Measurements from ENCODE around the gene CRYBG2. TPM values are rescaled to one million over a fixed set of nuclear protein-coding genes. Genes with fewer than 3 reads are reported as not detected.
A peak's percentile ranks its signal among the peaks of the same experiment; 100 is the strongest.

Gene CRYBG2
- total and polyA plus RNA-seq, 2 of the 13 experiments (the other 11 are each of a cell fraction or from before 2014, with no cell fraction given): 1.3 to 2.9 TPM

- TF ChIP-seq ZNF143 (CRISPR knock-in tag; IDR thresholded peaks at IDR 0.05): no peak
- TF ChIP-seq SAFB2 (CRISPR knock-in tag; IDR thresholded peaks at IDR 0.05; ENCODE audit: borderline replicate concordance, low read depth): no peak
- TF ChIP-seq STAT6 (CRISPR knock-in tag; IDR thresholded peaks at IDR 0.05; ENCODE audit: borderline replicate concordance): no peak
- TF ChIP-seq, protein P1, sequence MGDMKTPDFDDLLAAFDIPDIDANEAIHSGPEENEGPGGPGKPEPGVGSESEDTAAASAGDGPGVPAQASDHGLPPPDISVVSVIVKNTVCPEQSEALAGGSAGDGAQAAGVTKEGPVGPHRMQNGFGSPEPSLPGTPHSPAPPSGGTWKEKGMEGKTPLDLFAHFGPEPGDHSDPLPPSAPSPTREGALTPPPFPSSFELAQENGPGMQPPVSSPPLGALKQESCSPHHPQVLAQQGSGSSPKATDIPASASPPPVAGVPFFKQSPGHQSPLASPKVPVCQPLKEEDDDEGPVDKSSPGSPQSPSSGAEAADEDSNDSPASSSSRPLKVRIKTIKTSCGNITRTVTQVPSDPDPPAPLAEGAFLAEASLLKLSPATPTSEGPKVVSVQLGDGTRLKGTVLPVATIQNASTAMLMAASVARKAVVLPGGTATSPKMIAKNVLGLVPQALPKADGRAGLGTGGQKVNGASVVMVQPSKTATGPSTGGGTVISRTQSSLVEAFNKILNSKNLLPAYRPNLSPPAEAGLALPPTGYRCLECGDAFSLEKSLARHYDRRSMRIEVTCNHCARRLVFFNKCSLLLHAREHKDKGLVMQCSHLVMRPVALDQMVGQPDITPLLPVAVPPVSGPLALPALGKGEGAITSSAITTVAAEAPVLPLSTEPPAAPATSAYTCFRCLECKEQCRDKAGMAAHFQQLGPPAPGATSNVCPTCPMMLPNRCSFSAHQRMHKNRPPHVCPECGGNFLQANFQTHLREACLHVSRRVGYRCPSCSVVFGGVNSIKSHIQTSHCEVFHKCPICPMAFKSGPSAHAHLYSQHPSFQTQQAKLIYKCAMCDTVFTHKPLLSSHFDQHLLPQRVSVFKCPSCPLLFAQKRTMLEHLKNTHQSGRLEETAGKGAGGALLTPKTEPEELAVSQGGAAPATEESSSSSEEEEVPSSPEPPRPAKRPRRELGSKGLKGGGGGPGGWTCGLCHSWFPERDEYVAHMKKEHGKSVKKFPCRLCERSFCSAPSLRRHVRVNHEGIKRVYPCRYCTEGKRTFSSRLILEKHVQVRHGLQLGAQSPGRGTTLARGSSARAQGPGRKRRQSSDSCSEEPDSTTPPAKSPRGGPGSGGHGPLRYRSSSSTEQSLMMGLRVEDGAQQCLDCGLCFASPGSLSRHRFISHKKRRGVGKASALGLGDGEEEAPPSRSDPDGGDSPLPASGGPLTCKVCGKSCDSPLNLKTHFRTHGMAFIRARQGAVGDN (CRISPR knock-in tag; IDR thresholded peaks at IDR 0.05): peak; percentile 58
- no peak for TF ChIP-seq ZNF850 (CRISPR knock-in tag; conservative IDR thresholded peaks at IDR 0.05)
- TF ChIP-seq, protein P2, sequence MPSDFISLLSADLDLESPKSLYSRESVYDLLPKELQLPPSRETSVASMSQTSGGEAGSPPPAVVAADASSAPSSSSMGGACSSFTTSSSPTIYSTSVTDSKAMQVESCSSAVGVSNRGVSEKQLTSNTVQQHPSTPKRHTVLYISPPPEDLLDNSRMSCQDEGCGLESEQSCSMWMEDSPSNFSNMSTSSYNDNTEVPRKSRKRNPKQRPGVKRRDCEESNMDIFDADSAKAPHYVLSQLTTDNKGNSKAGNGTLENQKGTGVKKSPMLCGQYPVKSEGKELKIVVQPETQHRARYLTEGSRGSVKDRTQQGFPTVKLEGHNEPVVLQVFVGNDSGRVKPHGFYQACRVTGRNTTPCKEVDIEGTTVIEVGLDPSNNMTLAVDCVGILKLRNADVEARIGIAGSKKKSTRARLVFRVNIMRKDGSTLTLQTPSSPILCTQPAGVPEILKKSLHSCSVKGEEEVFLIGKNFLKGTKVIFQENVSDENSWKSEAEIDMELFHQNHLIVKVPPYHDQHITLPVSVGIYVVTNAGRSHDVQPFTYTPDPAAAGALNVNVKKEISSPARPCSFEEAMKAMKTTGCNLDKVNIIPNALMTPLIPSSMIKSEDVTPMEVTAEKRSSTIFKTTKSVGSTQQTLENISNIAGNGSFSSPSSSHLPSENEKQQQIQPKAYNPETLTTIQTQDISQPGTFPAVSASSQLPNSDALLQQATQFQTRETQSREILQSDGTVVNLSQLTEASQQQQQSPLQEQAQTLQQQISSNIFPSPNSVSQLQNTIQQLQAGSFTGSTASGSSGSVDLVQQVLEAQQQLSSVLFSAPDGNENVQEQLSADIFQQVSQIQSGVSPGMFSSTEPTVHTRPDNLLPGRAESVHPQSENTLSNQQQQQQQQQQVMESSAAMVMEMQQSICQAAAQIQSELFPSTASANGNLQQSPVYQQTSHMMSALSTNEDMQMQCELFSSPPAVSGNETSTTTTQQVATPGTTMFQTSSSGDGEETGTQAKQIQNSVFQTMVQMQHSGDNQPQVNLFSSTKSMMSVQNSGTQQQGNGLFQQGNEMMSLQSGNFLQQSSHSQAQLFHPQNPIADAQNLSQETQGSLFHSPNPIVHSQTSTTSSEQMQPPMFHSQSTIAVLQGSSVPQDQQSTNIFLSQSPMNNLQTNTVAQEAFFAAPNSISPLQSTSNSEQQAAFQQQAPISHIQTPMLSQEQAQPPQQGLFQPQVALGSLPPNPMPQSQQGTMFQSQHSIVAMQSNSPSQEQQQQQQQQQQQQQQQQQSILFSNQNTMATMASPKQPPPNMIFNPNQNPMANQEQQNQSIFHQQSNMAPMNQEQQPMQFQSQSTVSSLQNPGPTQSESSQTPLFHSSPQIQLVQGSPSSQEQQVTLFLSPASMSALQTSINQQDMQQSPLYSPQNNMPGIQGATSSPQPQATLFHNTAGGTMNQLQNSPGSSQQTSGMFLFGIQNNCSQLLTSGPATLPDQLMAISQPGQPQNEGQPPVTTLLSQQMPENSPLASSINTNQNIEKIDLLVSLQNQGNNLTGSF (CRISPR knock-in tag; IDR thresholded peaks at IDR 0.05): no peak
- peak; percentile 59 for TF ChIP-seq HDAC1 (CRISPR knock-in tag; IDR thresholded peaks at IDR 0.05)
- TF ChIP-seq ZNF660 (CRISPR knock-in tag; IDR thresholded peaks at IDR 0.05; ENCODE audit: borderline replicate concordance, low read depth): no peak
- TF ChIP-seq SIN3B (IDR thresholded peaks at IDR 0.05; ENCODE audit: low read length): no peak
- no peak for TF ChIP-seq AGO1 (IDR thresholded peaks at IDR 0.05; ENCODE audit: low read depth, low read length, poor library complexity, severe bottlenecking)
- TF ChIP-seq ZNF460 (CRISPR knock-in tag; IDR thresholded peaks at IDR 0.05; ENCODE audit: borderline replicate concordance): no peak
- TF ChIP-seq RXRB (CRISPR knock-in tag; IDR thresholded peaks at IDR 0.05; ENCODE audit: borderline replicate concordance): no peak
- no peak for TF ChIP-seq FOXK2 (IDR thresholded peaks at IDR 0.05)
- no peak for TF ChIP-seq ZNF674 (CRISPR knock-in tag; IDR thresholded peaks at IDR 0.05; ENCODE audit: low read depth)
Observed at GRCh38 chr1:26358411-26359384, 4.8 kb upstream of the CRYBG2 start (continued).
